H9 (cell line): Measurements from ENCODE around the gene CCSER1. TPM values are rescaled to one million over a fixed set of nuclear protein-coding genes. Genes with fewer than 3 reads are reported as not detected.

Experiments used
- DNase-seq: peaks from one replicate; pipeline ENCODE4 v3.0.0-alpha.2; 2017
- H2AFZ ChIP-seq: one replicate; pipeline ENCODE4 v1.6.1; 2013; ENCODE audit warnings: mild to moderate bottlenecking, low read length, control low read depth, moderate library complexity
- H2AK5ac ChIP-seq: 2 replicates; pipeline ENCODE4 v1.6.1; 2013; ENCODE audit warnings: low read length, control low read depth, mixed read lengths; ENCODE audit not compliant: insufficient read length
- H2BK120ac ChIP-seq: one replicate; pipeline ENCODE4 v1.6.1; 2013; ENCODE audit warnings: low read depth, mild to moderate bottlenecking, low read length, control low read depth, inconsistent platforms; ENCODE audit not compliant: poor library complexity, severe bottlenecking
- H2BK12ac ChIP-seq: 2 replicates; pipeline ENCODE4 v1.6.1; 2013; ENCODE audit warnings: low read length, control low read depth, mixed read lengths, low read depth; ENCODE audit not compliant: insufficient read length
- H2BK15ac ChIP-seq: 2 replicates; pipeline ENCODE4 v1.6.1; 2013; ENCODE audit warnings: low read depth, low read length, control low read depth
- H2BK20ac ChIP-seq: one replicate; pipeline ENCODE4 v1.6.1; 2013; ENCODE audit warnings: low read depth, mild to moderate bottlenecking, low read length, control low read depth, inconsistent platforms; ENCODE audit not compliant: poor library complexity, severe bottlenecking
- H2BK5ac ChIP-seq: 2 replicates; pipeline ENCODE4 v1.6.1; 2013; ENCODE audit warnings: low read length, control low read depth, mixed read lengths; ENCODE audit not compliant: insufficient read length
- H3K14ac ChIP-seq: 2 replicates; pipeline ENCODE4 v1.6.1; 2013; ENCODE audit warnings: low read length, control low read depth; ENCODE audit not compliant: insufficient read depth
- H3K18ac ChIP-seq: 2 replicates; pipeline ENCODE4 v1.6.1; 2013; ENCODE audit warnings: low read depth, mild to moderate bottlenecking, mixed read lengths, low read length, control low read depth; ENCODE audit not compliant: insufficient read length
- H3K23ac ChIP-seq: 2 replicates; pipeline ENCODE4 v1.6.1; 2013; ENCODE audit warnings: low read length, control low read depth, mixed read lengths, low read depth; ENCODE audit not compliant: insufficient read length
- H3K23me2 ChIP-seq: 2 replicates; pipeline ENCODE4 v1.6.1; 2013; ENCODE audit warnings: low read depth, mild to moderate bottlenecking, mixed read lengths, low read length, control low read depth; ENCODE audit not compliant: insufficient read length, poor library complexity, severe bottlenecking
- H3K27ac ChIP-seq: 2 replicates; pipeline ENCODE4 v1.5.1; 2013; ENCODE audit warnings: low read length, control low read depth, mixed read lengths, low read depth; ENCODE audit not compliant: insufficient read length
- H3K27me3 ChIP-seq: 2 replicates; pipeline ENCODE4 v1.6.1; 2013; ENCODE audit warnings: low read length, control low read depth, inconsistent platforms; ENCODE audit not compliant: insufficient read depth
- H3K4ac ChIP-seq: 2 replicates; pipeline ENCODE4 v1.6.1; 2013; ENCODE audit warnings: low read depth, mild to moderate bottlenecking, control low read depth, inconsistent platforms, low read length, moderate library complexity
- H3K4me1 ChIP-seq: 2 replicates; pipeline ENCODE4 v1.6.1; 2013; ENCODE audit warnings: low read length, control low read depth, inconsistent platforms; ENCODE audit not compliant: insufficient read depth
- H3K4me2 ChIP-seq: 2 replicates; pipeline ENCODE4 v1.6.1; 2013; ENCODE audit warnings: low read length, control low read depth, mixed read lengths; ENCODE audit not compliant: insufficient read length, insufficient read depth
- H3K56ac ChIP-seq: 2 replicates; pipeline ENCODE4 v1.6.1; 2013; ENCODE audit warnings: low read depth, mild to moderate bottlenecking, mixed read lengths, low read length, control low read depth; ENCODE audit not compliant: insufficient read length
- H3K79me1 ChIP-seq: 2 replicates; pipeline ENCODE4 v1.6.1; 2013; ENCODE audit warnings: low read depth, mild to moderate bottlenecking, moderate library complexity, low read length, control low read depth, inconsistent platforms; ENCODE audit not compliant: insufficient read depth, poor library complexity, severe bottlenecking
- H3K79me2 ChIP-seq: 2 replicates; pipeline ENCODE4 v1.6.1; 2013; ENCODE audit warnings: low read length, control low read depth, inconsistent platforms; ENCODE audit not compliant: insufficient read depth
- H3K9ac ChIP-seq: 2 replicates; pipeline ENCODE4 v1.6.1; 2013; ENCODE audit warnings: low read length, control low read depth, mixed read lengths; ENCODE audit not compliant: insufficient read length; ENCODE audit errors: extremely low read depth
- H3K9me3 ChIP-seq: one replicate; pipeline ENCODE4 v1.6.1; 2013; ENCODE audit warnings: low read depth, low read length, inconsistent platforms; ENCODE audit not compliant: control insufficient read depth
- H3T11ph ChIP-seq: one replicate; pipeline ENCODE4 v1.6.1; 2013; ENCODE audit warnings: mild to moderate bottlenecking, low read length, control low read depth, inconsistent platforms
- H4K20me1 ChIP-seq: one replicate; pipeline ENCODE4 v1.6.1; 2013; ENCODE audit not compliant: control insufficient read depth, insufficient read length, insufficient read depth
- H4K5ac ChIP-seq: 2 replicates; pipeline ENCODE4 v1.6.1; 2013; ENCODE audit warnings: low read depth, mild to moderate bottlenecking, mixed read lengths, low read length, control low read depth; ENCODE audit not compliant: insufficient read length
- H4K8ac ChIP-seq: replicated peaks from 2 replicates; pipeline ENCODE4 v1.6.1; 2013; ENCODE audit warnings: low read length, control low read depth, mixed read lengths, low read depth; ENCODE audit not compliant: insufficient read length
- H4K91ac ChIP-seq: 2 replicates; pipeline ENCODE4 v1.6.1; 2013; ENCODE audit warnings: low read depth, mild to moderate bottlenecking, moderate library complexity, mixed read lengths, low read length, control low read depth; ENCODE audit not compliant: insufficient read length
- H3K27ac Mint-ChIP-seq, 3 experiments: 2 replicates in 2 of 3; 3 replicates in 1 of 3; pipeline ENCODE4 v1.8.0; 2020 to 2021; ENCODE audit warnings: mixed read lengths in 3 of 3, mild to moderate bottlenecking in 1 of 3, moderate library complexity in 1 of 3
- H3K27me3 Mint-ChIP-seq: 2 replicates; pipeline ENCODE4 v1.8.0; 2021; ENCODE audit warnings: low read depth, mild to moderate bottlenecking, moderate library complexity, mixed read lengths
- H3K36me3 Mint-ChIP-seq, 3 experiments: 2 replicates in 2 of 3; 3 replicates in 1 of 3; pipeline ENCODE4 v1.8.0; 2020 to 2021; ENCODE audit warnings: low read depth in 3 of 3, mixed read lengths in 3 of 3; ENCODE audit not compliant: insufficient read depth in 1 of 3
- H3K4me1 Mint-ChIP-seq, 2 experiments: 2 replicates each; pipeline ENCODE4 v1.8.0; 2020; ENCODE audit warnings: mixed read lengths in 2 of 2
- H3K4me3 Mint-ChIP-seq, 2 experiments: 2 replicates in 1 of 2; 3 replicates in 1 of 2; pipeline ENCODE4 v1.8.0; 2020 to 2021; ENCODE audit warnings: mild to moderate bottlenecking in 2 of 2, mixed read lengths in 2 of 2, moderate library complexity in 1 of 2
- H3K9me3 Mint-ChIP-seq, 2 experiments: 2 replicates in 1 of 2; 3 replicates in 1 of 2; pipeline ENCODE4 v1.8.0; 2020; ENCODE audit warnings: mild to moderate bottlenecking in 2 of 2, mixed read lengths in 2 of 2, moderate library complexity in 1 of 2
- CTCF ChIP-seq: fragments of 200-600 bp; sonication (generic); conservative IDR thresholded peaks from 3 replicates; pipeline ENCODE4 v1.8.0; 2021; ENCODE audit warnings: antibody characterized with exemption, mild to moderate bottlenecking
- WGBS: extraction: QIAGEN DNeasy Blood & Tissue Kit; methylation state at CpG from one replicate; pipeline ENCODE4 v1.1.7; 2013; ENCODE audit warnings: missing lambda C conversion rate, low lambda C conversion rate, mixed read lengths; ENCODE audit not compliant: insufficient read length; ENCODE audit errors: extremely low coverage; 5-methylcytosine and 5-hydroxymethylcytosine counted together
- total RNA-seq: library from RNA; stranded (reverse); gene quantifications from 2 replicates; pipeline ENCODE4 v1.2.1, GENCODE V29; 2021

Gene CCSER1
- total RNA-seq, 1 experiment from 2014 or later, result 0.37 TPM

- no peak overlapping the region for H3K9ac ChIP-seq
- H3K36me3 Mint-ChIP-seq, result peaks cover 32 to 44% (median 34%) of the 10 kb centered on the region in 3 experiments
- no peak overlapping the region for H2BK12ac ChIP-seq
- no peak overlapping the region for H2BK15ac ChIP-seq
- no peaks in the 10 kb centered on the region for H3K4me1 ChIP-seq
- TF ChIP-seq CTCF, result no peak
- H3K23me2 ChIP-seq, result no peaks in the 10 kb centered on the region
- no peak overlapping the region; a peak in 1 of 5 replicates for H3K4me3 Mint-ChIP-seq
- peaks cover 2% of the 10 kb centered on the region; the same call in 1 of the 2 replicates for H3K27me3 ChIP-seq
- peaks cover 16 to 24% of the 10 kb centered on the region in 2 experiments for H3K4me1 Mint-ChIP-seq
- H4K91ac ChIP-seq, result no peak overlapping the region
- DNase-seq, result no peak
- H3K27ac Mint-ChIP-seq, result peak overlapping the region in 2 of 3 experiments; percentile 61 to 95; a peak in 3 of 7 replicates
- H3K4ac ChIP-seq, result no peak overlapping the region
- H2BK120ac ChIP-seq, result no peak overlapping the region
- H3K9me3 Mint-ChIP-seq, result peaks cover 33 to 35% of the 10 kb centered on the region in 2 experiments
- H3K9me3 ChIP-seq, result peaks cover 12% of the 10 kb centered on the region
- no peaks in the 10 kb centered on the region for H3K79me1 ChIP-seq
- no peak overlapping the region for H3K4me2 ChIP-seq
- no peak overlapping the region for H3K27ac ChIP-seq
- H4K5ac ChIP-seq, result no peak overlapping the region
- H2BK20ac ChIP-seq, result no peak overlapping the region
- no CpG with 5 or more reads among the region's 2 CpGs for WGBS
- H3K79me2 ChIP-seq, result no peaks in the 10 kb centered on the region
- no peak overlapping the region for H3T11ph ChIP-seq
- H2AFZ ChIP-seq, result no peak overlapping the region
- no peak overlapping the region for H2AK5ac ChIP-seq
- H3K18ac ChIP-seq, result no peak overlapping the region
- no peak overlapping the region for H3K14ac ChIP-seq
- H3K56ac ChIP-seq, result no peak overlapping the region
- H3K27me3 Mint-ChIP-seq, result no peaks in the 10 kb centered on the region
- H2BK5ac ChIP-seq, result no peak overlapping the region
- no peak overlapping the region for H4K8ac ChIP-seq
- H3K23ac ChIP-seq, result no peak overlapping the region
- no peaks in the 10 kb centered on the region for H4K20me1 ChIP-seq
These were observed 689.6 kb downstream of the CCSER1 start for GRCh38 chr4:90816754-90817153.
